Jurkat, Clone E6-1 (cell line): ENCODE results near the gene DIO3. TPM values are rescaled to one million over a fixed set of nuclear protein-coding genes. Genes with fewer than 3 reads are reported as not detected.

Experiments
- DNase-seq: peaks from one replicate; pipeline ENCODE4 v3.0.0-alpha.2; 2011; ENCODE audit warnings: low read depth, low spot score
- H3K4me3 ChIP-seq: 2 replicates; pipeline ENCODE4 v1.5.1; 2011; ENCODE audit warnings: mild to moderate bottlenecking, low read length, control low read depth, moderate library complexity
- polyA plus RNA-seq: library from polyadenylated mRNA; unstranded; fragments of >200 nt; gene quantifications from one replicate; pipeline ENCODE4 v1.2.1, GENCODE V29; 2012; ENCODE audit warnings: missing spikeins; ENCODE audit not compliant: insufficient read length, insufficient read depth

The DIO3 gene
- polyA plus RNA-seq: not detected

- DNase-seq: no peak
- no peak within 1 kb of the TSS for H3K4me3 ChIP-seq
Measured at GRCh38 chr14:101561145-101561896, at the start of gene DIO3. Gene DIO3 (plus strand): TSS chr14:101561495.

- DNase-seq: no peak
- no peak overlapping the region for H3K4me3 ChIP-seq
Measured at GRCh38 chr14:101511620-101512375, 49.5 kb upstream of the DIO3 start.

GRCh38 chr14:101512376-101512695 is 49.0 kb upstream of the DIO3 start:
- DNase-seq: no peak
- no peak overlapping the region for H3K4me3 ChIP-seq

GRCh38 chr14:101514136-101514535 is 47.2 kb upstream of the DIO3 start:
- DNase-seq: no peak
- H3K4me3 ChIP-seq: no peak overlapping the region

GRCh38 chr14:101516401-101516800 is 44.9 kb upstream of the DIO3 start:
- no peak overlapping the region for H3K4me3 ChIP-seq
- no peak for DNase-seq

- no peak overlapping the region for H3K4me3 ChIP-seq
- no peak for DNase-seq
Measured at GRCh38 chr14:101518611-101519473, 42.5 kb upstream of the DIO3 start.

GRCh38 chr14:101520621-101521472 is 40.4 kb upstream of the DIO3 start:
- no peak overlapping the region for H3K4me3 ChIP-seq
- DNase-seq: no peak

GRCh38 chr14:101521473-101521915 is 39.8 kb upstream of the DIO3 start:
- H3K4me3 ChIP-seq: no peak overlapping the region
- no peak for DNase-seq

GRCh38 chr14:101521978-101522377 is 39.3 kb upstream of the DIO3 start:
- no peak overlapping the region for H3K4me3 ChIP-seq
- DNase-seq: no peak

- no peak overlapping the region for H3K4me3 ChIP-seq
- no peak for DNase-seq
Measured at GRCh38 chr14:101525640-101526527, 35.4 kb upstream of the DIO3 start.

GRCh38 chr14:101527987-101528386 is 33.3 kb upstream of the DIO3 start:
- DNase-seq: no peak
- H3K4me3 ChIP-seq: no peak overlapping the region

- no peak for DNase-seq
- H3K4me3 ChIP-seq: no peak overlapping the region
Measured at GRCh38 chr14:101529079-101529478, 32.2 kb upstream of the DIO3 start.

GRCh38 chr14:101534198-101534597 is 27.1 kb upstream of the DIO3 start:
- no peak for DNase-seq
- H3K4me3 ChIP-seq: no peak overlapping the region

- peak; percentile 8 for DNase-seq
- no peak overlapping the region for H3K4me3 ChIP-seq
Measured at GRCh38 chr14:101535232-101535631, 26.1 kb upstream of the DIO3 start.

GRCh38 chr14:101535701-101536207 is 25.5 kb upstream of the DIO3 start:
- DNase-seq: no peak
- no peak overlapping the region for H3K4me3 ChIP-seq

GRCh38 chr14:101537286-101537685 is 24.0 kb upstream of the DIO3 start:
- no peak overlapping the region for H3K4me3 ChIP-seq
- no peak for DNase-seq

- no peak for DNase-seq
Measured at GRCh38 chr14:101538878-101539277, 22.4 kb upstream of the DIO3 start.

GRCh38 chr14:101539880-101540279 is 21.4 kb upstream of the DIO3 start:
- no peak for DNase-seq
- H3K4me3 ChIP-seq: no peak overlapping the region

More at GRCh38 chr14:101538878-101539277, 22.4 kb upstream of the DIO3 start:
- no peak overlapping the region for H3K4me3 ChIP-seq
